Type B pancreatic cell (in vitro differentiated cells): ENCODE measurements around the gene AURKA. TPM values are rescaled to one million over a fixed set of nuclear protein-coding genes. Genes with fewer than 3 reads are reported as not detected.

Experiments used
- DNase-seq: peaks from one replicate; pipeline ENCODE4 v3.0.0; 2021; ENCODE audit warnings: mixed read lengths; ENCODE audit not compliant: unreplicated experiment; ENCODE audit errors: extremely low spot score
- H3K27ac Mint-ChIP-seq: 2 replicates; pipeline ENCODE4 v1.8.0; 2021; ENCODE audit warnings: mild to moderate bottlenecking, mixed read lengths
- H3K27me3 Mint-ChIP-seq: 2 replicates; pipeline ENCODE4 v1.8.0; 2021; ENCODE audit warnings: mixed read lengths
- H3K36me3 Mint-ChIP-seq: 2 replicates; pipeline ENCODE4 v1.8.0; 2021; ENCODE audit warnings: mixed read lengths
- H3K4me1 Mint-ChIP-seq: one replicate; pipeline ENCODE4 v1.8.0; 2021; ENCODE audit warnings: mixed read lengths; ENCODE audit not compliant: unreplicated experiment
- H3K4me3 Mint-ChIP-seq: 2 replicates; pipeline ENCODE4 v1.8.0; 2021; ENCODE audit warnings: mild to moderate bottlenecking, mixed read lengths
- H3K9me3 Mint-ChIP-seq: 2 replicates; pipeline ENCODE4 v1.8.0; 2021; ENCODE audit warnings: mixed read lengths
- CTCF ChIP-seq: fragments of 200-600 bp; sonication (generic); conservative IDR thresholded peaks from 2 replicates; pipeline ENCODE4 v1.5.0; 2021; ENCODE audit warnings: antibody characterized with exemption, mild to moderate bottlenecking
- total RNA-seq: library from RNA; stranded (reverse); gene quantifications from 2 replicates; pipeline ENCODE4 v1.2.1, GENCODE V29; 2021; ENCODE audit warnings: low replicate concordance

AURKA gene
- total RNA-seq, 1 donor from 2014 or later: 42.7 TPM

DNA sequence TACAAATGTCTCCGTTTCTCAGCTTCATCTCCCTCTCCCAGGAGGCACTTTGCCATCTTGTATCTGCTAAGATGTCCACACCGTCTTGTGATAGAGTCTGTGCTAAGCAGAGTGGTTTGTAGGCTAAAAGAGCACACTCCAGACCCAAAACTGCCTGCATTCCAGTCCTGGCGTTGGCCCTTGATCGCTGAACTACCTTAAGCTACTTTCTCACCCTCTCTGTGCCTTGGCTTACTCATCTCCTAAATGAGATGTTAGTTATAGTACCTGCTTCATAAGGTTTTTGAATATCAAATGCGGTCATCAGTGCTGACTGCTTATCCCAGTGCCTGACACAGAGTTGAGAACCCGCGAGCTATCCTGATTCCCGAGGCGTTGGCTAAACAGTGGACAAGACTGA lies 34.0 kb upstream of the AURKA start:
- Mint-ChIP-seq H3K4me3 (no peak overlapping the region), H3K27ac (no peak overlapping the region), H3K36me3 (no peaks in the 10 kb centered on the region), H3K9me3 (no peaks in the 10 kb centered on the region), H3K4me1 (peaks cover 18% of the 10 kb centered on the region), H3K27me3 (peaks cover 6% of the 10 kb centered on the region)
- TF ChIP-seq CTCF: no peak
- DNase-seq: no peak

- peaks cover 13% of the 10 kb centered on the region for H3K4me1 Mint-ChIP-seq
- H3K36me3 Mint-ChIP-seq: no peaks in the 10 kb centered on the region
Observed at GRCh38 chr20:56424931-56425330, 32.9 kb upstream of the AURKA start.

GRCh38 chr20:56423886-56424285 lies 31.9 kb upstream of the AURKA start:
- no peak for TF ChIP-seq CTCF
- peaks cover 2% of the 10 kb centered on the region for H3K36me3 Mint-ChIP-seq
- H3K4me3 Mint-ChIP-seq: no peak overlapping the region
- peaks cover 3% of the 10 kb centered on the region for H3K4me1 Mint-ChIP-seq
- H3K27ac Mint-ChIP-seq: no peak overlapping the region
- DNase-seq: no peak
- no peaks in the 10 kb centered on the region for H3K27me3 Mint-ChIP-seq
- H3K9me3 Mint-ChIP-seq: no peaks in the 10 kb centered on the region

More at GRCh38 chr20:56424931-56425330, 32.9 kb upstream of the AURKA start:
- Mint-ChIP-seq H3K27me3 (peaks cover 6% of the 10 kb centered on the region), H3K27ac (no peak overlapping the region), H3K9me3 (no peaks in the 10 kb centered on the region), H3K4me3 (no peak overlapping the region)
- no peak for DNase-seq
- TF ChIP-seq CTCF: no peak

DNA sequence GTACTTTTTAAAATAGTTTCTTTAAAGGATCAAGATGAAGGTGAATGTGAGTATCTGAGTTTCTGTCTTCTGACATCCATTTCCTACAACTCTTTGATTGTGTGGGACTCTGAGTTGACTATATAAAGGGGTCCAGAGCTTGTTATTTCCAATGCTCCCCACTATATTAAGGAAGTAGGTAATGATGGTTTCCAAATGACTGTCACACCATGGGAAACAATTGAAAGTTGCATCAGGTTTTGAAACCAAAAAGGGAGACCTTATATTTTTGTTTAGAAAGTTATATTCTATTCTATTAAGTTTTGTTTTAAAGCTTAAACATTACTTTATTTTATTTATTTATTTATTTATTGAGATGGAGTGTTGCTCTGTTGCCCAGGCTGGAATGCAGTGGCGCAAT lies 31.2 kb upstream of the AURKA start:
- Mint-ChIP-seq H3K4me1 (peaks cover 3% of the 10 kb centered on the region), H3K27ac (no peak overlapping the region), H3K27me3 (no peaks in the 10 kb centered on the region), H3K4me3 (no peak overlapping the region), H3K9me3 (no peaks in the 10 kb centered on the region), H3K36me3 (peaks cover 5% of the 10 kb centered on the region)
- DNase-seq: no peak
- TF ChIP-seq CTCF: no peak

DNA sequence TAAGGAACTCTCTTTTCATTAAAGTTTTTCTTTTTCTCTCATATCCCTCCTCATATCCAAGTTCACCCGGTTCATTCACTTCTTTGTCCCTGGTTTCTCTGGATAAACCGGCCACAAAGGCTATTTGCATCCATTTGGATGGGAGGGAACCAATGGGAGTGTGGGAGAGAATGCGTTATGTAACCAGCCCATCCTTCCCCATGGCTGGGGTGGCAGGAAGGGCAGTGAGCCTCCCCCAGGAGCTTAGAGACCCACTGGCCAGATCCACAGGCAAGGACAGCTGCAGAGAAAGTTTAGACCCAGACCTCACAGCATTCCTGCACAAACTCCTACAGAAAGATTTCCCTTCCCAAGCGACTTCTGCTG lies 30.8 kb upstream of the AURKA start:
- TF ChIP-seq CTCF: no peak
- peaks cover 9% of the 10 kb centered on the region for H3K36me3 Mint-ChIP-seq
- no peaks in the 10 kb centered on the region for H3K9me3 Mint-ChIP-seq
- peaks cover 3% of the 10 kb centered on the region for H3K4me1 Mint-ChIP-seq
- no peaks in the 10 kb centered on the region for H3K27me3 Mint-ChIP-seq
- H3K27ac Mint-ChIP-seq: no peak overlapping the region
- no peak overlapping the region for H3K4me3 Mint-ChIP-seq
- no peak for DNase-seq
